Lung (tissue), 12 donors: ENCODE measurements around the gene PRRG1. TPM values are rescaled to one million over a fixed set of nuclear protein-coding genes. Genes with fewer than 3 reads are reported as not detected.

ENCODE experiments used
- ATAC-seq: fragments of 200-7000 bp; cut with Tn5 transposase; one replicate; pipeline ENCODE4 v1.9.1; 2020; ENCODE audit warnings: moderate number of reproducible peaks; ENCODE audit not compliant: insufficient read depth, low FRiP score
- DNase-seq, 3 donors: peaks; one replicate each; pipeline ENCODE4 v3.0.0-alpha.2; 2013 to 2017
- H3K27ac ChIP-seq, 2 donors: one replicate each; pipeline ENCODE4 v1.5.1; 2013; ENCODE audit warnings: mild to moderate bottlenecking in 2 of 2, moderate library complexity in 2 of 2, control low read depth in 1 of 2, inconsistent platforms in 1 of 2, low read depth in 1 of 2, low read length in 1 of 2
- H3K27me3 ChIP-seq, 3 donors: one replicate each; pipeline ENCODE4 v1.5.1; 2013; ENCODE audit warnings: low read length in 2 of 3; ENCODE audit not compliant: control insufficient read depth in 3 of 3, insufficient read depth in 3 of 3
- H3K36me3 ChIP-seq, 4 donors: one replicate each; pipeline ENCODE4 v1.5.1; 2013; ENCODE audit warnings: low read length in 4 of 4, mild to moderate bottlenecking in 1 of 4, moderate library complexity in 1 of 4; ENCODE audit not compliant: control insufficient read depth in 4 of 4, insufficient read depth in 4 of 4
- H3K4me1 ChIP-seq, 5 donors: one replicate each; pipeline ENCODE4 v1.5.1; 2013; ENCODE audit warnings: low read length in 5 of 5, mild to moderate bottlenecking in 2 of 5, moderate library complexity in 1 of 5; ENCODE audit not compliant: control insufficient read depth in 5 of 5, insufficient read depth in 5 of 5
- H3K4me3 ChIP-seq: one replicate; pipeline ENCODE4 v1.5.1; 2013; ENCODE audit warnings: mild to moderate bottlenecking, control low read depth, moderate library complexity
- H3K9ac ChIP-seq, 2 donors: one replicate each; pipeline ENCODE4 v1.5.1; 2013; ENCODE audit warnings: low read length in 2 of 2, control low read depth in 1 of 2; ENCODE audit not compliant: insufficient read depth in 1 of 2
- H3K9me3 ChIP-seq, 4 donors: one replicate each; pipeline ENCODE4 v1.5.1; 2013; ENCODE audit warnings: low read length in 3 of 4, mild to moderate bottlenecking in 1 of 4, moderate library complexity in 1 of 4; ENCODE audit not compliant: control insufficient read depth in 4 of 4, insufficient read depth in 3 of 4
- CTCF ChIP-seq: IDR thresholded peaks from 2 replicates; pipeline ENCODE4 v1.5.1; 2012; ENCODE audit warnings: mild to moderate bottlenecking; ENCODE audit errors: control extremely low read depth, extremely low read depth
- WGBS, 2 donors: extraction: QIAGEN DNeasy Blood & Tissue Kit; methylation state at CpG; one replicate each; pipeline ENCODE4 v1.1.7; 2013; 5-methylcytosine and 5-hydroxymethylcytosine counted together
- polyA plus RNA-seq, 2 donors: library from polyadenylated mRNA; stranded (reverse); fragments of 200-250 nt; gene quantifications; one replicate each; pipeline ENCODE4 v1.2.1, GENCODE V29; 2013
- total RNA-seq, 2 donors: library from RNA; depleted of rRNA in 1 of 2; stranded (reverse); fragments of >200 nt in 1 of 2; gene quantifications; one replicate each; pipeline ENCODE4 v1.2.1, GENCODE V29; 2014 to 2021
- donor health status: control.
- donor health status: control.
- donor health status: Bipolar disorder and iron deficiency.
- donor health status: healthy.
- donor health status: DM: yes; HTN: yes; CAD: no.

The PRRG1 gene
- total and polyA plus RNA-seq, 4 donors: 2.1 to 15.0 (median 3.8) TPM

GRCh38 chrX:37388413-37388812 is 39.2 kb downstream of the PRRG1 start:
- H3K36me3 ChIP-seq: no peaks in the 10 kb centered on the region
- WGBS, 2 donors: 91 to 96% methylated on average over 4 of the region's 4 CpGs
- no peak for ATAC-seq

GRCh38 chrX:37405956-37406355 is 56.8 kb downstream of the PRRG1 start:
- no peak for ATAC-seq
- Histone ChIP-seq H3K9ac (no peak overlapping the region), H3K4me3 (no peak overlapping the region), H3K36me3 (no peaks in the 10 kb centered on the region), H3K27ac (no peak overlapping the region), H3K4me1 (peaks cover 0 to 8% (median 0%) of the 10 kb centered on the region in 5 donors), H3K9me3 (peaks cover 0 to 3% (median 0%) of the 10 kb centered on the region in 4 donors), H3K27me3 (peaks cover 0 to 3% (median 0%) of the 10 kb centered on the region in 3 donors)
- no peak for TF ChIP-seq CTCF
- DNase-seq: peak in 2 of 3 donors; percentile 2 to 26
- WGBS, 2 donors: 31 to 35% methylated on average over 1 of the region's 1 CpG

More at GRCh38 chrX:37388413-37388812, 39.2 kb downstream of the PRRG1 start:
- H3K27me3 ChIP-seq: peaks cover 0 to 7% (median 0%) of the 10 kb centered on the region in 3 donors
- H3K9ac ChIP-seq: no peak overlapping the region
- no peak for TF ChIP-seq CTCF
- peaks cover 0 to 4% (median 1%) of the 10 kb centered on the region in 4 donors for H3K9me3 ChIP-seq
- H3K4me3 ChIP-seq: no peak overlapping the region
- no peak overlapping the region for H3K27ac ChIP-seq
- no peaks in the 10 kb centered on the region for H3K4me1 ChIP-seq
- DNase-seq: no peak

- TF ChIP-seq CTCF: no peak
- ATAC-seq (no peak), DNase-seq (no peak)
- H3K27me3 ChIP-seq: peaks cover 0 to 3% (median 0%) of the 10 kb centered on the region in 3 donors
- no peak overlapping the region for H3K4me3 ChIP-seq
- no peak overlapping the region for H3K9ac ChIP-seq
- H3K9me3 ChIP-seq: peaks cover 0 to 3% (median 0%) of the 10 kb centered on the region in 4 donors
- whole genome bisulfite sequencing, 2 donors: 80 to 98% methylated on average over 4 of the region's 4 CpGs
- no peak overlapping the region for H3K27ac ChIP-seq
- H3K36me3 ChIP-seq: no peaks in the 10 kb centered on the region
- H3K4me1 ChIP-seq: peaks cover 0 to 8% (median 0%) of the 10 kb centered on the region in 5 donors
These were observed 58.6 kb downstream of the PRRG1 start for GRCh38 chrX:37407736-37408135.

- no peak for TF ChIP-seq CTCF
- Histone ChIP-seq H3K27me3 (no peaks in the 10 kb centered on the region), H3K9ac (no peak overlapping the region), H3K9me3 (peaks cover 0 to 3% (median under 1%) of the 10 kb centered on the region in 4 donors), H3K36me3 (no peaks in the 10 kb centered on the region), H3K4me3 (no peak overlapping the region), H3K27ac (no peak overlapping the region), H3K4me1 (peaks cover 0 to 8% (median 0%) of the 10 kb centered on the region in 5 donors)
- DNase-seq (peak in 1 of 3 donors; percentile 6), ATAC-seq (no peak)
- 31 to 76% methylated on average over 2 of the region's 2 CpGs for WGBS, 2 donors
These were observed 60.1 kb downstream of the PRRG1 start for GRCh38 chrX:37409278-37409677.
